Stimulated activated naive CD8-positive, alpha-beta T cell treated with anti-CD3 and anti-CD28 coated beads, Interleukin-15, Interleukin-2, amounts not matched to agents 100 ng/mL and 50 ng/mL, for 24 hours (primary cell): ENCODE results near the gene FAM168A.
A peak's percentile ranks its signal among the peaks of the same experiment; 100 is the strongest.

Experiments
- H3K27ac Mint-ChIP-seq: one replicate; pipeline ENCODE4 v1.8.0; 2021; ENCODE audit warnings: mild to moderate bottlenecking, mixed read lengths
- H3K27me3 Mint-ChIP-seq: one replicate; pipeline ENCODE4 v1.8.0; 2021; ENCODE audit warnings: mixed read lengths
- H3K36me3 Mint-ChIP-seq: one replicate; pipeline ENCODE4 v1.8.0; 2021; ENCODE audit warnings: low read depth, mixed read lengths
- H3K4me1 Mint-ChIP-seq: one replicate; pipeline ENCODE4 v1.8.0; 2021; ENCODE audit warnings: low read depth, mixed read lengths
- H3K4me3 Mint-ChIP-seq: one replicate; pipeline ENCODE4 v1.8.0; 2021; ENCODE audit warnings: mild to moderate bottlenecking, mixed read lengths
- H3K9me3 Mint-ChIP-seq: one replicate; pipeline ENCODE4 v1.8.0; 2021; ENCODE audit warnings: mixed read lengths

FAM168A gene

GRCh38 chr11:73528483-73529203 lies 69.3 kb downstream of the FAM168A start:
- H3K4me3 Mint-ChIP-seq = no peak overlapping the region
- H3K36me3 Mint-ChIP-seq = peaks cover 6% of the 10 kb centered on the region
- H3K27ac Mint-ChIP-seq = no peak overlapping the region
- no peaks in the 10 kb centered on the region for H3K9me3 Mint-ChIP-seq
- peaks cover 26% of the 10 kb centered on the region for H3K4me1 Mint-ChIP-seq
- no peaks in the 10 kb centered on the region for H3K27me3 Mint-ChIP-seq

- no peaks in the 10 kb centered on the region for H3K9me3 Mint-ChIP-seq
- H3K4me3 Mint-ChIP-seq = no peak overlapping the region
- H3K36me3 Mint-ChIP-seq = peaks cover 8% of the 10 kb centered on the region
- peak overlapping the region; percentile 34 for H3K27ac Mint-ChIP-seq
- peaks cover 26% of the 10 kb centered on the region for H3K4me1 Mint-ChIP-seq
- no peaks in the 10 kb centered on the region for H3K27me3 Mint-ChIP-seq
Observed at GRCh38 chr11:73528013-73528412, 69.9 kb downstream of the FAM168A start.

- Mint-ChIP-seq H3K27me3 (no peaks in the 10 kb centered on the region), H3K27ac (no peak overlapping the region), H3K9me3 (no peaks in the 10 kb centered on the region), H3K36me3 (peaks cover 12% of the 10 kb centered on the region), H3K4me1 (peaks cover 39% of the 10 kb centered on the region), H3K4me3 (no peak overlapping the region)
Observed at GRCh38 chr11:73525611-73526010, 72.3 kb downstream of the FAM168A start.

GRCh38 chr11:73524774-73525173 lies 73.1 kb downstream of the FAM168A start:
- peaks cover 44% of the 10 kb centered on the region for H3K4me1 Mint-ChIP-seq
- H3K9me3 Mint-ChIP-seq = no peaks in the 10 kb centered on the region
- no peak overlapping the region for H3K4me3 Mint-ChIP-seq
- no peaks in the 10 kb centered on the region for H3K27me3 Mint-ChIP-seq
- H3K36me3 Mint-ChIP-seq = peaks cover 12% of the 10 kb centered on the region
- no peak overlapping the region for H3K27ac Mint-ChIP-seq

- Mint-ChIP-seq H3K4me1 (peaks cover 29% of the 10 kb centered on the region), H3K36me3 (peaks cover 12% of the 10 kb centered on the region), H3K27me3 (no peaks in the 10 kb centered on the region), H3K27ac (peak overlapping the region; percentile 80), H3K9me3 (no peaks in the 10 kb centered on the region), H3K4me3 (no peak overlapping the region)
Observed at GRCh38 chr11:73521621-73522020, 76.3 kb downstream of the FAM168A start.

GRCh38 chr11:73520353-73521061 lies 77.4 kb downstream of the FAM168A start:
- Mint-ChIP-seq H3K27ac (peak overlapping the region; percentile 72), H3K9me3 (no peaks in the 10 kb centered on the region), H3K4me1 (peaks cover 26% of the 10 kb centered on the region), H3K27me3 (no peaks in the 10 kb centered on the region), H3K4me3 (peak overlapping the region; percentile 26), H3K36me3 (peaks cover 12% of the 10 kb centered on the region)

GRCh38 chr11:73519266-73519665 lies 78.6 kb downstream of the FAM168A start:
- H3K27me3 Mint-ChIP-seq = no peaks in the 10 kb centered on the region
- H3K4me1 Mint-ChIP-seq = peaks cover 26% of the 10 kb centered on the region
- peaks cover 12% of the 10 kb centered on the region for H3K36me3 Mint-ChIP-seq
- H3K4me3 Mint-ChIP-seq = no peak overlapping the region
- H3K27ac Mint-ChIP-seq = peak overlapping the region; percentile 47
- H3K9me3 Mint-ChIP-seq = no peaks in the 10 kb centered on the region

- H3K27ac Mint-ChIP-seq = no peak overlapping the region
- H3K4me1 Mint-ChIP-seq = peaks cover 26% of the 10 kb centered on the region
- H3K4me3 Mint-ChIP-seq = no peak overlapping the region
- H3K36me3 Mint-ChIP-seq = peaks cover 3% of the 10 kb centered on the region
- no peaks in the 10 kb centered on the region for H3K27me3 Mint-ChIP-seq
- no peaks in the 10 kb centered on the region for H3K9me3 Mint-ChIP-seq
Observed at GRCh38 chr11:73518195-73518594, 79.7 kb downstream of the FAM168A start.

GRCh38 chr11:73516080-73516479 lies 81.8 kb downstream of the FAM168A start:
- Mint-ChIP-seq H3K36me3 (no peaks in the 10 kb centered on the region), H3K27me3 (no peaks in the 10 kb centered on the region), H3K4me3 (no peak overlapping the region), H3K4me1 (peaks cover 14% of the 10 kb centered on the region), H3K9me3 (no peaks in the 10 kb centered on the region), H3K27ac (no peak overlapping the region)

GRCh38 chr11:73513707-73514106 lies 84.2 kb downstream of the FAM168A start:
- H3K27ac Mint-ChIP-seq = no peak overlapping the region
- H3K36me3 Mint-ChIP-seq = no peaks in the 10 kb centered on the region
- no peaks in the 10 kb centered on the region for H3K4me1 Mint-ChIP-seq
- no peaks in the 10 kb centered on the region for H3K27me3 Mint-ChIP-seq
- H3K9me3 Mint-ChIP-seq = no peaks in the 10 kb centered on the region
- H3K4me3 Mint-ChIP-seq = no peak overlapping the region

- Mint-ChIP-seq H3K4me3 (no peak overlapping the region), H3K27ac (no peak overlapping the region), H3K36me3 (no peaks in the 10 kb centered on the region), H3K4me1 (peaks cover 6% of the 10 kb centered on the region), H3K9me3 (no peaks in the 10 kb centered on the region), H3K27me3 (no peaks in the 10 kb centered on the region)
Observed at GRCh38 chr11:73510877-73511276, 87.0 kb downstream of the FAM168A start.

- no peaks in the 10 kb centered on the region for H3K36me3 Mint-ChIP-seq
- no peak overlapping the region for H3K27ac Mint-ChIP-seq
- no peaks in the 10 kb centered on the region for H3K9me3 Mint-ChIP-seq
- no peak overlapping the region for H3K4me3 Mint-ChIP-seq
- peaks cover 10% of the 10 kb centered on the region for H3K4me1 Mint-ChIP-seq
- no peaks in the 10 kb centered on the region for H3K27me3 Mint-ChIP-seq
Observed at GRCh38 chr11:73510106-73510505, 87.8 kb downstream of the FAM168A start.

- Mint-ChIP-seq H3K4me1 (peaks cover 10% of the 10 kb centered on the region), H3K27ac (no peak overlapping the region)
Observed at GRCh38 chr11:73509188-73509587, 88.7 kb downstream of the FAM168A start.

GRCh38 chr11:73508243-73509176 lies 89.4 kb downstream of the FAM168A start:
- Mint-ChIP-seq H3K4me1 (peaks cover 10% of the 10 kb centered on the region), H3K9me3 (peaks cover 7% of the 10 kb centered on the region), H3K27ac (no peak overlapping the region), H3K4me3 (no peak overlapping the region), H3K27me3 (no peaks in the 10 kb centered on the region), H3K36me3 (peaks cover 13% of the 10 kb centered on the region)

More at GRCh38 chr11:73509188-73509587, 88.7 kb downstream of the FAM168A start:
- H3K36me3 Mint-ChIP-seq = peaks cover 6% of the 10 kb centered on the region
- H3K4me3 Mint-ChIP-seq = no peak overlapping the region
- H3K9me3 Mint-ChIP-seq = peaks cover 1% of the 10 kb centered on the region
- H3K27me3 Mint-ChIP-seq = no peaks in the 10 kb centered on the region

GRCh38 chr11:73507086-73507485 lies 90.8 kb downstream of the FAM168A start:
- Mint-ChIP-seq H3K36me3 (peaks cover 13% of the 10 kb centered on the region), H3K9me3 (peaks cover 14% of the 10 kb centered on the region), H3K4me1 (peaks cover 16% of the 10 kb centered on the region), H3K27me3 (no peaks in the 10 kb centered on the region), H3K4me3 (no peak overlapping the region), H3K27ac (no peak overlapping the region)
